Lower leg skin (tissue), 3 donors: ENCODE measurements around the gene RALY.
"Not testable (repeated sequence)": the region's sequence is repeated elsewhere in the genome, so short reads cannot be mapped to it uniquely, and the experiment has no call there.

Source experiments
- POLR2A ChIP-seq, 2 donors: fragments of 450-650 bp; IDR thresholded peaks; one replicate each; pipeline ENCODE4 v1.6.1; 2016 to 2017; ENCODE audit warnings: antibody characterized with exemption in 2 of 2, mild to moderate bottlenecking in 1 of 2, moderate library complexity in 1 of 2
- TF ChIP-seq, protein P1 (sequence below), 3 donors: fragments of 450-650 bp; IDR thresholded peaks; one replicate each; pipeline ENCODE4 v1.5.1; 2016; ENCODE audit warnings: antibody characterized with exemption in 3 of 3, mild to moderate bottlenecking in 3 of 3, moderate library complexity in 2 of 3

DNA sequence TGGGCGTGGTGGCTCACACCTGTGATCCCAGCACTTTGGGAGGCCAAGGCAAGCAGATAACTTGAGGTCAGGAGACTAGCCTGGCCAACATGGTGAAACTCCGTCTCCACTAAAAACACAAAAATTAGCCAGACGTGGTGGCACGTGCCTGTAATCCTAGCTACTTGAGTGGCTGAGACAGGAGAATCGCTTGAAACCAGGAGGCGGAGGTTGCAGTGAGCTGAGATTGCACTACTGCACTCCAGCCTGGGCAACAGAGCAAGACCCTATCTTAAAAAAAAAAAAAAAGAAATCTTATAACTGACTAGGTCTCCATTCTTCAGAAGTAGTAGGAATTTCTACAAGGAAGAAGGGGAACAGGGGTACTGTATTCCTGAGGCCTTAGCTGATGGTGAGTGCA, 34.3 kb downstream of the RALY start:
- TF ChIP-seq, protein P1, sequence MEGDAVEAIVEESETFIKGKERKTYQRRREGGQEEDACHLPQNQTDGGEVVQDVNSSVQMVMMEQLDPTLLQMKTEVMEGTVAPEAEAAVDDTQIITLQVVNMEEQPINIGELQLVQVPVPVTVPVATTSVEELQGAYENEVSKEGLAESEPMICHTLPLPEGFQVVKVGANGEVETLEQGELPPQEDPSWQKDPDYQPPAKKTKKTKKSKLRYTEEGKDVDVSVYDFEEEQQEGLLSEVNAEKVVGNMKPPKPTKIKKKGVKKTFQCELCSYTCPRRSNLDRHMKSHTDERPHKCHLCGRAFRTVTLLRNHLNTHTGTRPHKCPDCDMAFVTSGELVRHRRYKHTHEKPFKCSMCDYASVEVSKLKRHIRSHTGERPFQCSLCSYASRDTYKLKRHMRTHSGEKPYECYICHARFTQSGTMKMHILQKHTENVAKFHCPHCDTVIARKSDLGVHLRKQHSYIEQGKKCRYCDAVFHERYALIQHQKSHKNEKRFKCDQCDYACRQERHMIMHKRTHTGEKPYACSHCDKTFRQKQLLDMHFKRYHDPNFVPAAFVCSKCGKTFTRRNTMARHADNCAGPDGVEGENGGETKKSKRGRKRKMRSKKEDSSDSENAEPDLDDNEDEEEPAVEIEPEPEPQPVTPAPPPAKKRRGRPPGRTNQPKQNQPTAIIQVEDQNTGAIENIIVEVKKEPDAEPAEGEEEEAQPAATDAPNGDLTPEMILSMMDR (IDR thresholded peaks at IDR 0.05), result not testable (repeated sequence)
- TF ChIP-seq POLR2A (IDR thresholded peaks at IDR 0.05), result not testable (repeated sequence)
